CD8-positive, alpha-beta memory T cell (primary cell): ENCODE results near the gene CDH23. TPM values are rescaled to one million over a fixed set of nuclear protein-coding genes. Genes with fewer than 3 reads are reported as not detected.

Experiments used
- CTCF ChIA-PET: fragments of 350-600 bp; sonication (Branson Sonifier 250); formaldehyde crosslinking; loops from one replicate; lab custom pipeline; 2021; ENCODE audit warnings: antibody characterized with exemption; lab: Charles Lee
- POLR2A ChIA-PET: fragments of 350-600 bp; sonication (Branson Sonifier 250); formaldehyde crosslinking; loops from one replicate; lab custom pipeline; 2021; ENCODE audit warnings: antibody characterized with exemption; lab: Charles Lee
- DNase-seq, 5 donors: peaks; one replicate each; pipeline versions ENCODE4 v3.0.0 to v3.0.0-alpha.2; 2020 to 2022; ENCODE audit warnings: mixed read lengths in 1 of 5
- H3K27ac ChIP-seq: one replicate; pipeline ENCODE4 v1.7.0; 2013; ENCODE audit warnings: low read depth, mild to moderate bottlenecking, low read length, moderate library complexity
- H3K27me3 ChIP-seq: 2 replicates; pipeline ENCODE4 v1.7.0; 2013; ENCODE audit warnings: low read length, mild to moderate bottlenecking; ENCODE audit not compliant: insufficient read depth, poor library complexity, severe bottlenecking
- H3K36me3 ChIP-seq: 2 replicates; pipeline ENCODE4 v1.7.0; 2013; ENCODE audit warnings: mild to moderate bottlenecking, low read length, moderate library complexity; ENCODE audit not compliant: insufficient read depth
- H3K4me1 ChIP-seq: 2 replicates; pipeline ENCODE4 v1.7.0; 2013; ENCODE audit warnings: mild to moderate bottlenecking, low read length, moderate library complexity; ENCODE audit not compliant: insufficient read depth
- H3K4me3 ChIP-seq: 2 replicates; pipeline ENCODE4 v1.7.0; 2013; ENCODE audit warnings: mild to moderate bottlenecking, low read length
- H3K9me3 ChIP-seq: 2 replicates; pipeline ENCODE4 v1.7.0; 2013; ENCODE audit warnings: mild to moderate bottlenecking, low read length
- H3K27ac Mint-ChIP-seq, 8 donors: one replicate each; pipeline ENCODE4 v1.8.0; 2020 to 2021; ENCODE audit warnings: mixed read lengths in 8 of 8, mild to moderate bottlenecking in 6 of 8, inconsistent platforms in 3 of 8, moderate library complexity in 3 of 8
- H3K27me3 Mint-ChIP-seq, 2 donors: one replicate each; pipeline ENCODE4 v1.8.0; 2020 to 2021; ENCODE audit warnings: mixed read lengths in 2 of 2, mild to moderate bottlenecking in 1 of 2, moderate library complexity in 1 of 2
- H3K36me3 Mint-ChIP-seq, 3 donors: one replicate each; pipeline ENCODE4 v1.8.0; 2020 to 2021; ENCODE audit warnings: mixed read lengths in 3 of 3, inconsistent platforms in 1 of 3, mild to moderate bottlenecking in 1 of 3
- H3K4me1 Mint-ChIP-seq, 3 donors: one replicate each; pipeline ENCODE4 v1.8.0; 2020 to 2021; ENCODE audit warnings: mixed read lengths in 3 of 3, inconsistent platforms in 1 of 3, mild to moderate bottlenecking in 1 of 3
- H3K4me3 Mint-ChIP-seq, 7 donors: one replicate each; pipeline ENCODE4 v1.8.0; 2020 to 2021; ENCODE audit warnings: mixed read lengths in 7 of 7, mild to moderate bottlenecking in 6 of 7, moderate library complexity in 4 of 7, inconsistent platforms in 2 of 7
- H3K9me3 Mint-ChIP-seq, 5 donors: one replicate each; pipeline ENCODE4 v1.8.0; 2020 to 2022; ENCODE audit warnings: mixed read lengths in 5 of 5, mild to moderate bottlenecking in 3 of 5, moderate library complexity in 2 of 5, inconsistent platforms in 1 of 5
- polyA plus RNA-seq: library from polyadenylated mRNA; unstranded; fragments of 300-500 nt; fragmentation: Illumina TruSeq; gene quantifications from one replicate; pipeline ENCODE4 v1.2.3, GENCODE V29; 2021
- total RNA-seq, 2 experiments: library from RNA; stranded (reverse); gene quantifications; one replicate each; pipeline ENCODE4 v1.2.3, GENCODE V29; 2021

CDH23 gene
- total and polyA plus RNA-seq, 3 experiments from 2014 or later, result 0.74 to 2.0 (median 0.78) TPM

GRCh38 chr10:71819441-71819861 lies 422.7 kb downstream of the CDH23 start:
- Histone ChIP-seq H3K4me3 (no peak overlapping the region), H3K27ac (no peak overlapping the region), H3K27me3 (no peaks in the 10 kb centered on the region), H3K9me3 (no peaks in the 10 kb centered on the region), H3K4me1 (no peaks in the 10 kb centered on the region), H3K36me3 (peaks cover 57% of the 10 kb centered on the region)
- Mint-ChIP-seq H3K4me3 (no peak overlapping the region), H3K27ac (no peak overlapping the region), H3K9me3 (no peaks in the 10 kb centered on the region), H3K36me3 (peaks cover 0 to 97% (median 32%) of the 10 kb centered on the region in 3 donors), H3K27me3 (no peaks in the 10 kb centered on the region), H3K4me1 (peaks cover 7 to 11% (median 7%) of the 10 kb centered on the region in 3 donors)
- no peak for DNase-seq
- POLR2A ChIA-PET, result no interaction called here
- CTCF ChIA-PET, result no interaction called here

GRCh38 chr10:71819985-71820384 lies 423.3 kb downstream of the CDH23 start:
- H3K4me3 ChIP-seq, result no peak overlapping the region
- no peak for DNase-seq
- no peaks in the 10 kb centered on the region for H3K9me3 ChIP-seq
- CTCF ChIA-PET, result no interaction called here
- no peaks in the 10 kb centered on the region for H3K9me3 Mint-ChIP-seq
- H3K4me1 ChIP-seq, result no peaks in the 10 kb centered on the region
- H3K36me3 ChIP-seq, result peaks cover 61% of the 10 kb centered on the region
- no peaks in the 10 kb centered on the region for H3K27me3 ChIP-seq
- H3K4me3 Mint-ChIP-seq, result no peak overlapping the region
- H3K4me1 Mint-ChIP-seq, result peaks cover 7 to 11% (median 7%) of the 10 kb centered on the region in 3 donors
- no peak overlapping the region for H3K27ac Mint-ChIP-seq
- H3K36me3 Mint-ChIP-seq, result peaks cover 0 to 99% (median 32%) of the 10 kb centered on the region in 3 donors
- POLR2A ChIA-PET, result no interaction called here
- H3K27ac ChIP-seq, result no peak overlapping the region
- H3K27me3 Mint-ChIP-seq, result no peaks in the 10 kb centered on the region

GRCh38 chr10:71820966-71821365 lies 424.2 kb downstream of the CDH23 start:
- CTCF ChIA-PET, result no interaction called here
- Mint-ChIP-seq H3K4me1 (peaks cover 7 to 11% (median 7%) of the 10 kb centered on the region in 3 donors), H3K9me3 (no peaks in the 10 kb centered on the region), H3K27me3 (no peaks in the 10 kb centered on the region), H3K4me3 (no peak overlapping the region), H3K27ac (peak overlapping the region in 2 of 8 donors; percentile 14 to 36), H3K36me3 (peaks cover 0 to 99% (median 33%) of the 10 kb centered on the region in 3 donors)
- H3K9me3 ChIP-seq, result no peaks in the 10 kb centered on the region
- no peak for DNase-seq
- POLR2A ChIA-PET, result no interaction called here
- H3K27me3 ChIP-seq, result no peaks in the 10 kb centered on the region
- H3K4me3 ChIP-seq, result no peak overlapping the region
- no peak overlapping the region for H3K27ac ChIP-seq
- no peaks in the 10 kb centered on the region for H3K4me1 ChIP-seq
- peaks cover 71% of the 10 kb centered on the region for H3K36me3 ChIP-seq

GRCh38 chr10:71821909-71822763 lies 425.4 kb downstream of the CDH23 start:
- Mint-ChIP-seq H3K4me1 (peaks cover 7 to 11% (median 7%) of the 10 kb centered on the region in 3 donors), H3K9me3 (no peaks in the 10 kb centered on the region), H3K27me3 (no peaks in the 10 kb centered on the region), H3K4me3 (peak overlapping the region in 1 of 7 donors; percentile 25), H3K36me3 (peaks cover 0 to 97% (median 30%) of the 10 kb centered on the region in 3 donors), H3K27ac (peak overlapping the region in 7 of 8 donors; percentile 17 to 92 (median 47))
- Histone ChIP-seq H3K27me3 (no peaks in the 10 kb centered on the region), H3K27ac (no peak overlapping the region), H3K4me1 (no peaks in the 10 kb centered on the region), H3K36me3 (peaks cover 80% of the 10 kb centered on the region), H3K9me3 (no peaks in the 10 kb centered on the region), H3K4me3 (no peak overlapping the region)
- CTCF ChIA-PET, result interaction anchor here (0.7 to 1.5 kb wide), 4 partner anchors 9 to 73 kb away, joined by 3 to 5 read pairs (median 4); no protein-coding TSS in a partner anchor
- POLR2A ChIA-PET, result no interaction called here
- no peak for DNase-seq

GRCh38 chr10:71823356-71823755 lies 426.6 kb downstream of the CDH23 start:
- H3K4me1 ChIP-seq, result no peaks in the 10 kb centered on the region
- POLR2A ChIA-PET, result no interaction called here
- Mint-ChIP-seq H3K9me3 (no peaks in the 10 kb centered on the region), H3K4me1 (peaks cover 7 to 11% (median 7%) of the 10 kb centered on the region in 3 donors), H3K27me3 (no peaks in the 10 kb centered on the region), H3K36me3 (peaks cover 0 to 94% (median 27%) of the 10 kb centered on the region in 3 donors), H3K4me3 (no peak overlapping the region), H3K27ac (no peak overlapping the region)
- DNase-seq, result no peak
- no peak overlapping the region for H3K4me3 ChIP-seq
- no peak overlapping the region for H3K27ac ChIP-seq
- CTCF ChIA-PET, result no interaction called here
- no peaks in the 10 kb centered on the region for H3K27me3 ChIP-seq
- H3K9me3 ChIP-seq, result no peaks in the 10 kb centered on the region
- peaks cover 79% of the 10 kb centered on the region for H3K36me3 ChIP-seq

- H3K4me1 Mint-ChIP-seq, result peaks cover 7 to 11% (median 7%) of the 10 kb centered on the region in 3 donors
- Histone ChIP-seq H3K4me3 (no peak overlapping the region), H3K27me3 (no peaks in the 10 kb centered on the region), H3K9me3 (no peaks in the 10 kb centered on the region), H3K36me3 (peaks cover 81% of the 10 kb centered on the region), H3K27ac (no peak overlapping the region), H3K4me1 (no peaks in the 10 kb centered on the region)
- POLR2A ChIA-PET, result no interaction called here
- CTCF ChIA-PET, result no interaction called here
- H3K4me3 Mint-ChIP-seq, result no peak overlapping the region
- H3K36me3 Mint-ChIP-seq, result peaks cover 0 to 93% (median 25%) of the 10 kb centered on the region in 3 donors
- no peak for DNase-seq
- H3K27me3 Mint-ChIP-seq, result no peaks in the 10 kb centered on the region
- H3K27ac Mint-ChIP-seq, result no peak overlapping the region
- H3K9me3 Mint-ChIP-seq, result no peaks in the 10 kb centered on the region
These were observed 427.6 kb downstream of the CDH23 start for GRCh38 chr10:71824333-71824732.

GRCh38 chr10:71825217-71825616 lies 428.5 kb downstream of the CDH23 start:
- no peak overlapping the region for H3K27ac ChIP-seq
- peaks cover 7 to 11% (median 7%) of the 10 kb centered on the region in 3 donors for H3K4me1 Mint-ChIP-seq
- POLR2A ChIA-PET, result no interaction called here
- H3K9me3 ChIP-seq, result no peaks in the 10 kb centered on the region
- no peaks in the 10 kb centered on the region for H3K27me3 Mint-ChIP-seq
- peaks cover 75% of the 10 kb centered on the region for H3K36me3 ChIP-seq
- CTCF ChIA-PET, result no interaction called here
- H3K9me3 Mint-ChIP-seq, result no peaks in the 10 kb centered on the region
- H3K4me1 ChIP-seq, result no peaks in the 10 kb centered on the region
- no peak overlapping the region for H3K27ac Mint-ChIP-seq
- H3K4me3 Mint-ChIP-seq, result no peak overlapping the region
- no peak for DNase-seq
- no peak overlapping the region for H3K4me3 ChIP-seq
- H3K27me3 ChIP-seq, result no peaks in the 10 kb centered on the region
- peaks cover 0 to 92% (median 25%) of the 10 kb centered on the region in 3 donors for H3K36me3 Mint-ChIP-seq

GRCh38 chr10:71827852-71828251 lies 431.1 kb downstream of the CDH23 start:
- H3K9me3 ChIP-seq, result no peaks in the 10 kb centered on the region
- H3K9me3 Mint-ChIP-seq, result no peaks in the 10 kb centered on the region
- H3K27ac ChIP-seq, result no peak overlapping the region
- no peak overlapping the region for H3K4me3 Mint-ChIP-seq
- H3K27ac Mint-ChIP-seq, result no peak overlapping the region
- POLR2A ChIA-PET, result no interaction called here
- H3K4me1 ChIP-seq, result no peaks in the 10 kb centered on the region
- H3K4me3 ChIP-seq, result no peak overlapping the region
- H3K4me1 Mint-ChIP-seq, result peaks cover 0 to under 1% (median 0%) of the 10 kb centered on the region in 3 donors
- CTCF ChIA-PET, result no interaction called here
- H3K36me3 ChIP-seq, result peaks cover 79% of the 10 kb centered on the region
- peaks cover 6 to 90% (median 19%) of the 10 kb centered on the region in 3 donors for H3K36me3 Mint-ChIP-seq
- H3K27me3 Mint-ChIP-seq, result no peaks in the 10 kb centered on the region
- H3K27me3 ChIP-seq, result no peaks in the 10 kb centered on the region
- DNase-seq, result no peak
